Measurements from ENCODE around the gene TOM1. TPM values are rescaled to one million over a fixed set of nuclear protein-coding genes. Genes with fewer than 3 reads are reported as not detected.

Gene TOM1
- total RNA-seq, 1 donor from 2014 or later: 29.6 TPM

DNA sequence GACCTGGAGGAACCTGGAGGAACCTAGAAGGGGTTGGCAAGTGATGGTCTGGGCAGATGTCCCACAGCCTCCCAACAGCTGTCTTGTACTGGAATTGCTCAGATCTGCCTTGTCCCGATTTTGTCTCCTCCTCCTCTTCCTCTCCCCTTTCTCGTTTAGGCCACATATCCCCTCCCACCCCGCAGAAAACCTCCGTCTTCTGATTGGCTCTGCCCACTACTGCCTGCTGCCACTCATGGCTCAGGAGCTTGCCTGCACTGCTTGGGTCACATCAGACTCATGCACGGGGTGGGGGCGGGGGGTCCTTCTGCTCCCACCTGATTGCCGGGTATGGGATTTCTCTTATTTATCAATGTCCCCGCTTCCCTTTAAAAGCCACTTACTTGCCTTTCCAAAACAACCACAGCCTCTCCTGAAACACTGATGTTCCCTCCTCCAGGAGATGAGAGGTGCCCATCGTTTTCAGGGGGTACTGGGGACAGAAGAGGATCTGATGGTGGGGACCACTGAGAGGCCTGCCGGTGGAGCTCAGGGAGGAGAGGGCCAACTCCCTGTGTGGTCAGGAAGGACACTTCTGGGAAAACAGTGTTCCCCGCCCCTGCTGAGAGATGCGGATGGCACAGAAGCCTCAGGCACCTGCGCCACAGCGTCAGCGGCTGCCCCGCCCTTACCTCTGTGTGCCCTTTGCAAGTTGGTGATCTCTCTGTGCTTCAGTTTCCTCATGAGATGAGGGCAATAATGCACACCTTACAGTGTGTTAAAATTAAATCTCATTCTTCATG is 14.7 kb downstream of the TOM1 start:
- TF ChIP-seq, protein P1, sequence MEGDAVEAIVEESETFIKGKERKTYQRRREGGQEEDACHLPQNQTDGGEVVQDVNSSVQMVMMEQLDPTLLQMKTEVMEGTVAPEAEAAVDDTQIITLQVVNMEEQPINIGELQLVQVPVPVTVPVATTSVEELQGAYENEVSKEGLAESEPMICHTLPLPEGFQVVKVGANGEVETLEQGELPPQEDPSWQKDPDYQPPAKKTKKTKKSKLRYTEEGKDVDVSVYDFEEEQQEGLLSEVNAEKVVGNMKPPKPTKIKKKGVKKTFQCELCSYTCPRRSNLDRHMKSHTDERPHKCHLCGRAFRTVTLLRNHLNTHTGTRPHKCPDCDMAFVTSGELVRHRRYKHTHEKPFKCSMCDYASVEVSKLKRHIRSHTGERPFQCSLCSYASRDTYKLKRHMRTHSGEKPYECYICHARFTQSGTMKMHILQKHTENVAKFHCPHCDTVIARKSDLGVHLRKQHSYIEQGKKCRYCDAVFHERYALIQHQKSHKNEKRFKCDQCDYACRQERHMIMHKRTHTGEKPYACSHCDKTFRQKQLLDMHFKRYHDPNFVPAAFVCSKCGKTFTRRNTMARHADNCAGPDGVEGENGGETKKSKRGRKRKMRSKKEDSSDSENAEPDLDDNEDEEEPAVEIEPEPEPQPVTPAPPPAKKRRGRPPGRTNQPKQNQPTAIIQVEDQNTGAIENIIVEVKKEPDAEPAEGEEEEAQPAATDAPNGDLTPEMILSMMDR (IDR thresholded peaks at IDR 0.05; ENCODE audit: insufficient read depth, low read depth, low read length): no peak
- TF ChIP-seq EZH2 (IDR thresholded peaks at IDR 0.05; ENCODE audit: insufficient read depth, low read length): no peak
- no peak overlapping the region for H3K4me3 ChIP-seq (ENCODE audit: insufficient read depth, low read depth, low read length)
- H3K36me3 ChIP-seq (ENCODE audit: insufficient read depth, low read length): peaks cover 4% of the 10 kb centered on the region
- no peak overlapping the region for H2AFZ ChIP-seq (ENCODE audit: low read depth, low read length)
- H3K4me1 ChIP-seq (ENCODE audit: insufficient read depth, low read length): peaks cover 38% of the 10 kb centered on the region
- no peaks in the 10 kb centered on the region for H3K27me3 ChIP-seq (ENCODE audit: insufficient read depth, low read length)
- peak overlapping the region; percentile 38 for H3K27ac Mint-ChIP-seq (ENCODE audit: unreplicated experiment)
- peak overlapping the region; percentile 63 for H3K9ac ChIP-seq (ENCODE audit: low read length)
- peaks cover 35% of the 10 kb centered on the region for H3K4me1 Mint-ChIP-seq (ENCODE audit: low read depth, unreplicated experiment)
- peaks cover 73% of the 10 kb centered on the region for H4K20me1 ChIP-seq (ENCODE audit: insufficient read depth, low read length)
- peak overlapping the region; percentile 68 for H3K4me2 ChIP-seq (ENCODE audit: low read length)
- DNase-seq (ENCODE audit: low read depth) (no peak), FAIRE-seq (no peak)
- H3K4me3 Mint-ChIP-seq (ENCODE audit: unreplicated experiment): no peak overlapping the region
- no peaks in the 10 kb centered on the region for H3K27me3 Mint-ChIP-seq (ENCODE audit: low read depth, unreplicated experiment)
- H3K36me3 Mint-ChIP-seq (ENCODE audit: low read depth, unreplicated experiment): peaks cover 17% of the 10 kb centered on the region
- H3K9me3 Mint-ChIP-seq (ENCODE audit: unreplicated experiment): peaks cover 3% of the 10 kb centered on the region
- no peaks in the 10 kb centered on the region for H3K9me3 ChIP-seq (ENCODE audit: insufficient read depth, low read depth, low read length)
- H3K79me2 ChIP-seq (ENCODE audit: insufficient read depth, low read length): peaks cover 29% of the 10 kb centered on the region
- peak overlapping the region; percentile 89 for H3K27ac ChIP-seq (ENCODE audit: low read depth, low read length)

DNA sequence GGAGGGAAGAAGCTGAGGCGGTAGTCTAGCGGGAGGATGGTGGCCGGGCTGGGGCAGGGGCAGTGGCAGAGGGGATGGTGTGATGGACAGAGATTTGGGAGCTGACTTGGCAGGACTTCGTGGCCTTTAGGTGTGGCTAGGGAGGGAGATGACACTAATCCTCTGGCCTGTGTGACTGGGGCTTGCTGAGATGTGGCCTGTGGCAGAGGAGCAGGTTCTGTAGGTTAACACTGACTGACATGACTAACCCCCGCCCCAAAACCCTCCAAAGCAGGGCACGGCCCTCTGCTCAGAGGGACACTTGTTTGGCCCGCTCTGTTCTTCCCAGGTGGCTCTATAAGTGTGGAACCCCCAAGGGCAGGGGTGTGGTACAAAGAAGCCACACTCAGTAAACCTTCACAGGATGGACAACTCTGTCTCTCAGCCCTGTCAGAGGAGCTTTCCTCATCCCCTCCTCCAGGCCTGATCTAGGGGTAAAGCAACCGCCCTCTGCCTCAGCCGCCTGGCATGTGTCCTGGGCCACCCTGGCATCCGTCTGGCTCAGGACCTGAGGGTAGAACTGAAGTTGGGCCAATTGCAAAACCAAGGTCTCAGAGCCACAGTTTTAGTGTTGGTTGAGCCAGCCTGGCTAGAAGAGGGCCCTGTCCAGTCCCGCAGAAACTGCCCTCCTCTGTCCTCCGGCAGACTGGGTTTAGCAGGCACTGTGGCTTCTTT is 15.6 kb downstream of the TOM1 start:
- H2AFZ ChIP-seq (ENCODE audit: low read depth, low read length): no peak overlapping the region
- H3K4me3 ChIP-seq (ENCODE audit: insufficient read depth, low read depth, low read length): no peak overlapping the region
- no peaks in the 10 kb centered on the region for H3K9me3 ChIP-seq (ENCODE audit: insufficient read depth, low read depth, low read length)
- no peak overlapping the region for H3K4me3 Mint-ChIP-seq (ENCODE audit: unreplicated experiment)
- no peak overlapping the region for H3K4me2 ChIP-seq (ENCODE audit: low read length)
- no peak overlapping the region for H3K27ac ChIP-seq (ENCODE audit: low read depth, low read length)
- H3K4me1 Mint-ChIP-seq (ENCODE audit: low read depth, unreplicated experiment): peaks cover 31% of the 10 kb centered on the region
- H3K27ac Mint-ChIP-seq (ENCODE audit: unreplicated experiment): no peak overlapping the region
- H3K36me3 Mint-ChIP-seq (ENCODE audit: low read depth, unreplicated experiment): peaks cover 19% of the 10 kb centered on the region
- no peak for DNase-seq (ENCODE audit: low read depth)
- no peaks in the 10 kb centered on the region for H3K27me3 Mint-ChIP-seq (ENCODE audit: low read depth, unreplicated experiment)
- peaks cover 4% of the 10 kb centered on the region for H3K36me3 ChIP-seq (ENCODE audit: insufficient read depth, low read length)
- no peak overlapping the region for H3K9ac ChIP-seq (ENCODE audit: low read length)
- H3K27me3 ChIP-seq (ENCODE audit: insufficient read depth, low read length): no peaks in the 10 kb centered on the region
- H4K20me1 ChIP-seq (ENCODE audit: insufficient read depth, low read length): peaks cover 70% of the 10 kb centered on the region
- no peak for TF ChIP-seq EZH2 (IDR thresholded peaks at IDR 0.05; ENCODE audit: insufficient read depth, low read length)
- TF ChIP-seq, protein P1 (IDR thresholded peaks at IDR 0.05; ENCODE audit: insufficient read depth, low read depth, low read length): no peak
- peaks cover 3% of the 10 kb centered on the region for H3K9me3 Mint-ChIP-seq (ENCODE audit: unreplicated experiment)
- peaks cover 38% of the 10 kb centered on the region for H3K4me1 ChIP-seq (ENCODE audit: insufficient read depth, low read length)
- FAIRE-seq: no peak
- H3K79me2 ChIP-seq (ENCODE audit: insufficient read depth, low read length): peaks cover 24% of the 10 kb centered on the region
